HEK293T (cell line): ENCODE data around the gene USP33.
"Not testable (repeated sequence)": the region's sequence is repeated elsewhere in the genome, so short reads cannot be mapped to it uniquely, and the experiment has no call there.

Experiments used
- CTCF ChIA-PET: fragments of 350-600 bp; formaldehyde crosslinking; extraction: SDS; loops from one replicate; lab custom pipeline; 2021; ENCODE audit warnings: antibody characterized with exemption, inconsistent platforms; lab: Yijun Ruan, JAX
- POLR2A ChIA-PET: fragments of 350-600 bp; formaldehyde crosslinking; extraction: SDS; loops from one replicate; lab custom pipeline; 2020; ENCODE audit warnings: antibody characterized with exemption, inconsistent platforms; lab: Yijun Ruan, JAX
- DNase-seq: peaks from one replicate; pipeline ENCODE4 v3.0.0; 2012; ENCODE audit warnings: mixed read lengths; ENCODE audit errors: extremely low spot score
- ARNT ChIP-seq: fragments of 450-650 bp; IDR thresholded peaks from 2 replicates; pipeline ENCODE4 v1.6.1; 2017; ENCODE audit warnings: mild to moderate bottlenecking
- BHLHE40 ChIP-seq: fragments of 450-650 bp; IDR thresholded peaks from 2 replicates; pipeline ENCODE4 v1.6.1; 2016; ENCODE audit warnings: mild to moderate bottlenecking, moderate library complexity, borderline replicate concordance
- CTBP1 ChIP-seq: fragments of 450-650 bp; IDR thresholded peaks from 2 replicates; pipeline ENCODE4 v1.6.1; 2016; ENCODE audit warnings: borderline replicate concordance
- ELF4 ChIP-seq: fragments of 450-650 bp; IDR thresholded peaks from 2 replicates; pipeline ENCODE4 v1.6.1; 2017; ENCODE audit warnings: antibody characterized with exemption
- FOXA1 ChIP-seq: fragments of 450-650 bp; IDR thresholded peaks from 2 replicates; pipeline ENCODE4 v1.6.1; 2016; ENCODE audit warnings: mild to moderate bottlenecking
- FOXK2 ChIP-seq: fragments of 450-650 bp; IDR thresholded peaks from 2 replicates; pipeline ENCODE4 v1.6.1; 2016; ENCODE audit warnings: mild to moderate bottlenecking
- FOXM1 ChIP-seq: fragments of 450-650 bp; IDR thresholded peaks from 2 replicates; pipeline ENCODE4 v1.6.1; 2017; ENCODE audit warnings: mild to moderate bottlenecking, borderline replicate concordance
- HDGF ChIP-seq: fragments of 450-650 bp; IDR thresholded peaks from 2 replicates; pipeline ENCODE4 v1.6.1; 2017; ENCODE audit warnings: antibody characterized with exemption, borderline replicate concordance
- L3MBTL2 ChIP-seq: fragments of 450-650 bp; conservative IDR thresholded peaks from 2 replicates; pipeline ENCODE4 v1.6.1; 2016; ENCODE audit warnings: mild to moderate bottlenecking
- LEF1 ChIP-seq: fragments of 450-650 bp; IDR thresholded peaks from 2 replicates; pipeline ENCODE4 v1.6.1; 2017; ENCODE audit warnings: mild to moderate bottlenecking, borderline replicate concordance
- NFRKB ChIP-seq: fragments of 450-650 bp; IDR thresholded peaks from 2 replicates; pipeline ENCODE4 v1.6.1; 2016; ENCODE audit warnings: mild to moderate bottlenecking, moderate library complexity
- SP1 ChIP-seq: fragments of 450-650 bp; IDR thresholded peaks from 2 replicates; pipeline ENCODE4 v1.6.1; 2017
- SUZ12 ChIP-seq: fragments of 450-650 bp; IDR thresholded peaks from 2 replicates; pipeline ENCODE4 v1.6.1; 2016; ENCODE audit warnings: mild to moderate bottlenecking
- TARDBP ChIP-seq: fragments of 450-650 bp; IDR thresholded peaks from 2 replicates; pipeline ENCODE4 v1.6.1; 2016
- ZNF384 ChIP-seq: fragments of 450-650 bp; IDR thresholded peaks from 2 replicates; pipeline ENCODE4 v1.6.1; 2016
- TF ChIP-seq, protein P1 (sequence below): fragments of 450-650 bp; IDR thresholded peaks from 2 replicates; pipeline ENCODE4 v1.6.1; 2016

USP33 gene

GRCh38 chr1:77757066-77757584 lies 2.5 kb downstream of the USP33 start:
- DNase-seq = no peak
- ChIA-PET CTCF (interaction anchor here (0.5 kb wide), 1 partner anchor 357 kb away, joined by 4 read pairs; no protein-coding TSS in a partner anchor), POLR2A (interaction anchor here (1.1 kb wide), 1 partner anchor 222 kb away, joined by 3 read pairs; the partner anchor contains the start of gene FUBP1)
- TF ChIP-seq FOXK2 = no peak
- TF ChIP-seq, protein P1, sequence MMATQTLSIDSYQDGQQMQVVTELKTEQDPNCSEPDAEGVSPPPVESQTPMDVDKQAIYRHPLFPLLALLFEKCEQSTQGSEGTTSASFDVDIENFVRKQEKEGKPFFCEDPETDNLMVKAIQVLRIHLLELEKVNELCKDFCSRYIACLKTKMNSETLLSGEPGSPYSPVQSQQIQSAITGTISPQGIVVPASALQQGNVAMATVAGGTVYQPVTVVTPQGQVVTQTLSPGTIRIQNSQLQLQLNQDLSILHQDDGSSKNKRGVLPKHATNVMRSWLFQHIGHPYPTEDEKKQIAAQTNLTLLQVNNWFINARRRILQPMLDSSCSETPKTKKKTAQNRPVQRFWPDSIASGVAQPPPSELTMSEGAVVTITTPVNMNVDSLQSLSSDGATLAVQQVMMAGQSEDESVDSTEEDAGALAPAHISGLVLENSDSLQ = peak; percentile 62

DNA sequence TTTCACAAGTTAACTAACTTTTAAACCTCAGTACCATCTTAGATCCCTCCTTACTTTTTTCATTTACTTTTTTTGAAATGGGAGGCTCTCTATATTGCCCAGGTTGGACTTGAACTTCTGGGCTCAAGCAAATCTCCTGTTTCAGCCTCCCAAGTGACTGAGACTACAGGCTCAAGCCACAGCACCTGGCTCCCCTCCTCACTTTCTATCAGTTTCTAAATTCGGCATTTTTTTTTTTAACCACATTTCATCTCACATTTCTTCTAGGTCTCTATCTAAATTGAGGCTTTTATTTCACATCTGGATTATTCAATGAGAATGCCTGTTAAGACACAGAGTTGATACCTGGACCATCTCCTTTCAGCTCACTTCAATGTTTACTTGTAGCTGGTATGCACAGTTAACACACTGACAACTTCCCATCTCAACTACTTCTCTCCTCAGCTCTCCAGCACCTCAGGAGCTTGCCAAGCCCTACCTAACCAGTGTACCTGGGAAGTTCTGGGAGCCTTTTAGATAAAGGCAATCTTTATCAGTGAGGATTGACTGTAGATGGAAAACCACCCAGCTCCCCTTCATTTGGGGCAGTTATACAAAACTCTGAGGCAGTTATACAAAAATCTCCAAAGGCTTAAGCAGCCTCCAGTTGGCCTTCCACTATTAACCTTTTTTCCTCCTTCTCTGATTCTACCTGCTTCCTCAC lies 3.4 kb downstream of the USP33 start:
- ChIA-PET CTCF (no interaction called here), POLR2A (interaction anchor here (1.0 to 1.1 kb wide), 2 partner anchors 14 to 223 kb away, joined by 3 read pairs; partner anchors contain the start of gene FUBP1)

GRCh38 chr1:77749489-77749888 lies 10.2 kb downstream of the USP33 start:
- CTCF ChIA-PET, DNase-seq, POLR2A ChIA-PET: not testable (repeated sequence)

More for the DNA sequence above, 3.4 kb downstream of the USP33 start:
- TF ChIP-seq BHLHE40 = no peak
- TF ChIP-seq NFRKB = no peak
- TF ChIP-seq HDGF = no peak
- TF ChIP-seq ZNF384 = no peak
- TF ChIP-seq TARDBP = no peak
- TF ChIP-seq LEF1 = no peak
- no peak for DNase-seq

- ChIA-PET POLR2A (no interaction called here), CTCF (no interaction called here)
- no peak for TF ChIP-seq CTBP1
- TF ChIP-seq NFRKB = no peak
- no peak for TF ChIP-seq BHLHE40
- TF ChIP-seq L3MBTL2 = no peak
- DNase-seq = no peak
Measured at GRCh38 chr1:77744576-77744975, 15.1 kb downstream of the USP33 start.

DNA sequence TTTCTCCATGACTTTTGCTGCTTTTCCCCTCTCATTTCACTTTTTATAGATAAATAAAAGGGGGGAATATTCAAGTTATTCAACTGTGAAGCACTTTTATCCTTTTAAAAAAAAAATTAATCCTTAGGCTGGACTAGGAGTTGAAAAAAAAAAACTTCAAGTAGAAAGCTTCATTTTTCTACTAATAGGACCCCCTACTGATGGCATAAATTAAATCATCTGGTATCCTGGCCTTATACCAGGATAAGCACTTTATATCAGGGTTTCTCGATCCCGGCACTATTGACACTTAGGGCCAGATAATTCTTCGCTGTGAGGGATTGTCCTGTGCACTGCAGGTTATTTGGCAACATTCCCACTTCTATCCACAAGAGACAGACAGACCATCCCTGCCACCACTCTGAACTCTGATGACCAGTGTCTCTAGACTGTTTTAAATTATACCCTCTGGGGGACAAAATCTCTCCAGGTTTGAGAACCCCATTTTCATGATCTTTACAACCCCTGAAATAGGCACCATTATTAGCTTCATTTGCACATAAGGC lies 17.6 kb downstream of the USP33 start:
- DNase-seq = peak; percentile 42

DNA sequence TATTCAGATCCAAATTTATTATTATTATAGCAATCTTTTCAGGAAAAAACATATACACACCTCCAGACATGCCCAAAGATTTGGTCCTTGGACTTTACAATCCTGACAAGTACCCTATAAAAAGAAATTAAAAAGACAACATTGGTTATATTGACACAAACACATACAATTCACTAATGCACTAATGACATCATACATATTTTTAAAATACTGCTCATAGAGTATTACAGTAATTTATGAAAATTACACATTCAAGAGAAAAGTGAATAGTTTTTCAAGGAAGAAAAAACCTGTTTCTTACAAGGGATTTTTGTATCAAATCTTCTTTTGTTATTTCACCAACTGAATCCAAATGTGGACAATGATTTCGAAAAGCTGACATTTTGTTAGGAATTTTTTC lies 18.3 kb downstream of the USP33 start:
- no peak for DNase-seq
- CTCF ChIA-PET = no interaction called here
- POLR2A ChIA-PET = no interaction called here
- no peak for TF ChIP-seq BHLHE40
- no peak for TF ChIP-seq L3MBTL2
- TF ChIP-seq TARDBP = no peak
- TF ChIP-seq HDGF = no peak
- TF ChIP-seq FOXA1 = no peak
- no peak for TF ChIP-seq SP1
- no peak for TF ChIP-seq SUZ12
- TF ChIP-seq, protein P1 = no peak
- TF ChIP-seq NFRKB = no peak
- TF ChIP-seq CTBP1 = no peak
- no peak for TF ChIP-seq LEF1
- no peak for TF ChIP-seq FOXM1
- no peak for TF ChIP-seq ELF4
- TF ChIP-seq ZNF384 = no peak
- TF ChIP-seq FOXK2 = no peak

More for the DNA sequence above, 17.6 kb downstream of the USP33 start:
- ChIA-PET CTCF (no interaction called here), POLR2A (interaction anchor here (1.2 kb wide), 1 partner anchor 14 kb away, joined by 3 read pairs; no protein-coding TSS in a partner anchor)
- no peak for TF ChIP-seq NFRKB
- 0 out of 2 replicates have a peak, but pooled peaks have one; percentile 34 for TF ChIP-seq ZNF384

GRCh38 chr1:77739235-77739634 lies 20.4 kb downstream of the USP33 start:
- ChIA-PET POLR2A (no interaction called here), CTCF (interaction anchor here (0.6 kb wide), 2 partner anchors 12 to 237 kb away, joined by 3 to 4 read pairs; no protein-coding TSS in a partner anchor)
- TF ChIP-seq ARNT = no peak
- no peak for TF ChIP-seq FOXK2
- no peak for TF ChIP-seq L3MBTL2
- no peak for TF ChIP-seq FOXA1
- TF ChIP-seq ZNF384 = no peak
- TF ChIP-seq, protein P1 = no peak
- TF ChIP-seq CTBP1 = no peak
- TF ChIP-seq BHLHE40 = no peak
- no peak for TF ChIP-seq LEF1
- TF ChIP-seq NFRKB = no peak
- no peak for TF ChIP-seq FOXM1
- TF ChIP-seq HDGF = no peak
- no peak for TF ChIP-seq SUZ12
- TF ChIP-seq SP1 = no peak
- no peak for DNase-seq
